Adrenal gland (tissue), 5 donors: ENCODE data around the gene SVEP1.

Experiments
- POLR2A ChIP-seq, 2 donors: fragments of 450-650 bp; IDR thresholded peaks; one replicate each; pipeline ENCODE4 v1.6.1; 2017; ENCODE audit warnings: antibody characterized with exemption in 2 of 2, mild to moderate bottlenecking in 2 of 2, moderate library complexity in 1 of 2
- TF ChIP-seq, protein P1 (sequence below), 6 experiments: fragments of 450-650 bp in 4 of 6; fragments of 200-600 bp in 2 of 6; sonication (generic) in 1 of 6; IDR thresholded peaks; 1 replicate in 5 of 6; 2 replicates in 1 of 6; pipeline versions ENCODE4 v1.5.1 to v1.8.0; 2016 to 2021; ENCODE audit warnings: antibody characterized with exemption in 6 of 6, mild to moderate bottlenecking in 2 of 6, moderate library complexity in 1 of 6
- donor health status: DM: no; HTN: no; CAD: no.

DNA sequence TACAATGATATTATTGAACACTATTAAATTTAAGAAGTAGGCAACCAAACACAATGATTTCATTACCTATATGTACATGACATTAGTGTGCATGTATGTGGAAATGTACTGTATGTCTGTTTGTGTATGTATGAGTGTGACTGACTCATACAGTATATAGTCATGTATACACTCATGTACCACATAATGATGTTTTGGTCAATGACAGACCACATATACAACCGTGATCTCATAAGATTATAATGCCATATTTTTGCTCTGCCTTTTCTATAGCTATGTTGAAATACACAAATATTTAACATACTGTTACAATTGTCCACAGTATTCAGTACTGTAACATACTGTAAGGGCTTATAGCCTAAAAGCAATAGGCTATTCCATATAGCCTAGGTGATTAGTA lies 19.7 kb downstream of the SVEP1 start:
- no peak for TF ChIP-seq POLR2A (IDR thresholded peaks at IDR 0.05)
- TF ChIP-seq, protein P1, sequence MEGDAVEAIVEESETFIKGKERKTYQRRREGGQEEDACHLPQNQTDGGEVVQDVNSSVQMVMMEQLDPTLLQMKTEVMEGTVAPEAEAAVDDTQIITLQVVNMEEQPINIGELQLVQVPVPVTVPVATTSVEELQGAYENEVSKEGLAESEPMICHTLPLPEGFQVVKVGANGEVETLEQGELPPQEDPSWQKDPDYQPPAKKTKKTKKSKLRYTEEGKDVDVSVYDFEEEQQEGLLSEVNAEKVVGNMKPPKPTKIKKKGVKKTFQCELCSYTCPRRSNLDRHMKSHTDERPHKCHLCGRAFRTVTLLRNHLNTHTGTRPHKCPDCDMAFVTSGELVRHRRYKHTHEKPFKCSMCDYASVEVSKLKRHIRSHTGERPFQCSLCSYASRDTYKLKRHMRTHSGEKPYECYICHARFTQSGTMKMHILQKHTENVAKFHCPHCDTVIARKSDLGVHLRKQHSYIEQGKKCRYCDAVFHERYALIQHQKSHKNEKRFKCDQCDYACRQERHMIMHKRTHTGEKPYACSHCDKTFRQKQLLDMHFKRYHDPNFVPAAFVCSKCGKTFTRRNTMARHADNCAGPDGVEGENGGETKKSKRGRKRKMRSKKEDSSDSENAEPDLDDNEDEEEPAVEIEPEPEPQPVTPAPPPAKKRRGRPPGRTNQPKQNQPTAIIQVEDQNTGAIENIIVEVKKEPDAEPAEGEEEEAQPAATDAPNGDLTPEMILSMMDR (IDR thresholded peaks at IDR 0.05), result no peak
